AG09319 (cell line): ENCODE data around the gene MRPL23.

ENCODE experiments used
- DNase-seq: peaks from one replicate; pipeline ENCODE4 v3.0.0-alpha.2; 2010; ENCODE audit warnings: low read depth; ENCODE audit errors: extremely low read depth
- TF ChIP-seq, protein P1 (sequence below): IDR thresholded peaks from 2 replicates; pipeline ENCODE4 v1.5.1; 2011; ENCODE audit warnings: low read depth, mild to moderate bottlenecking, inconsistent platforms, low read length, moderate library complexity

Gene MRPL23

DNA sequence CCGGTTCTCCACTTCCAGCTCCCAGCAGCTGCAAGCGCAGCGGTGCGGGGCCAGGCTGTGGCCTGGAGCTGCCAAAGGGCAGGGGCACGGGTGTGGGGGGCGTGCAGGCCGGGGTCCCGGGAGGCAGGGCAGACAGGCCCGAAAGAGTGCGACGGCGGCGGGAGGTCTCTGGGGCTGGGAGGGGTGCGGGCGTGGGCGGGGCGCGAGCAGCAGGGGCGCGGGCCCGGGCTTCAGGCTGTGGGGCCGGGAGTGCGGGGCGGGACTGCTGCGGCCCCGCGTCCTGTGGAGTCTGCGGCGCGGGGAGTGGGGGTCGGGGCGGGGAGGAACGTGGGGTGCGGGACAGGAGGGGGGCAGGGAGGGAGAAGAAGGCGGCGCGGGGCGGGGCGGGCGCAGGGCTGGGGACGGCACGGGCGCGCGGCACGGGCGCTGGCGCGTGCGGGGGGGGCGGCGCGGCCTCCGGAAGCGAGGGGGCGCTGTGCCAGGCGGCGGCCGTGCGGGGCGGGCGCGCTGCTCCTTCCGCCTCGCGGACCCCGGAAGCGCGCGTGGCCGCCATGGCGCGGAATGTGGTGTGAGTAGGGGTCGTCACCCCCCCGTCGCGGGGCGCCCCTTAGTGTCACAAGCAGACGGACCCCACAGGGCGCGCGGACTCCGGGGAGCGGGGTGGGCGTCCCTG is at the start of gene MRPL23:
Gene MRPL23 (plus strand): TSS at position 521 of the 673 bp plus-strand sequence. CDS start 31 bp downstream, at position 552.
- DNase-seq, result no peak
- TF ChIP-seq, protein P1, sequence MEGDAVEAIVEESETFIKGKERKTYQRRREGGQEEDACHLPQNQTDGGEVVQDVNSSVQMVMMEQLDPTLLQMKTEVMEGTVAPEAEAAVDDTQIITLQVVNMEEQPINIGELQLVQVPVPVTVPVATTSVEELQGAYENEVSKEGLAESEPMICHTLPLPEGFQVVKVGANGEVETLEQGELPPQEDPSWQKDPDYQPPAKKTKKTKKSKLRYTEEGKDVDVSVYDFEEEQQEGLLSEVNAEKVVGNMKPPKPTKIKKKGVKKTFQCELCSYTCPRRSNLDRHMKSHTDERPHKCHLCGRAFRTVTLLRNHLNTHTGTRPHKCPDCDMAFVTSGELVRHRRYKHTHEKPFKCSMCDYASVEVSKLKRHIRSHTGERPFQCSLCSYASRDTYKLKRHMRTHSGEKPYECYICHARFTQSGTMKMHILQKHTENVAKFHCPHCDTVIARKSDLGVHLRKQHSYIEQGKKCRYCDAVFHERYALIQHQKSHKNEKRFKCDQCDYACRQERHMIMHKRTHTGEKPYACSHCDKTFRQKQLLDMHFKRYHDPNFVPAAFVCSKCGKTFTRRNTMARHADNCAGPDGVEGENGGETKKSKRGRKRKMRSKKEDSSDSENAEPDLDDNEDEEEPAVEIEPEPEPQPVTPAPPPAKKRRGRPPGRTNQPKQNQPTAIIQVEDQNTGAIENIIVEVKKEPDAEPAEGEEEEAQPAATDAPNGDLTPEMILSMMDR, result no peak

DNA sequence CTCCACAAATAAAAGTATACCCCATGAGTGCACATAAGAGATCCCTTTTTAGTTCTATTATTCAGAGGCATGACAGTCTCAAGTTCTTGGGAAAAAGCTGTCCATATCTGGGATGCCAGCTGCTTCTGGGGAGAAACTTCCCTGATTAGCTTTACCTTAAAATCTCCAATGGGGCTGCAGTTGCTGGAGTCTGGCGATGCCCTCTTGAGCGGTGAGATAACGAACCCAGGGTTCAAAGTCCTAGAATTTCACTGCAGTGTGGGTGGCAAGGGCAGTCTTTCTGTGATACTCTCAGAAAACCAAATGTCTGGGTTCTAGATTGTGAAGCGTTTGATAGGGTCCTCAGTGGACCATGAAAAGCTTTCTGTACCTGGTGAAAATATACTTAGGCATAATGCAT is 48.0 kb upstream of the MRPL23 start:
- DNase-seq, result no peak
- TF ChIP-seq, protein P1, result no peak

DNA sequence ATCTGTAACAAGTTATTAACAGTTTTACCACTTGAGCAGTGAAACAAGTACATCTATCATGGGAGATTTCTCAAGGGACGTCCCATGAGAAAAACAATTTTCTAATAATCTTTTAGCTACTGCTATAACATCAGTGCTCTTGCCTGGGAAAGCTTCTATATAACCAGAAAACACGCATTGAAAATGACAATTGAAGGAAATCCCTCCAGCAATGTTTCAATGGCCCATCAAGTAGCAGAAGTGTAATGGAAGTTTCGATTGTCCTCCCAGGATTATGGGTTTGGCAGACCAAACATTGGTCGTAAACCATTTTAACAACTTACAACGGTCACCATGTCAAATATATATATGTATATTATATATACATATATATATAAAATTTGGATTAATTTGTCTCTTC is 47.4 kb upstream of the MRPL23 start:
- TF ChIP-seq, protein P1, result no peak
- DNase-seq, result no peak

DNA sequence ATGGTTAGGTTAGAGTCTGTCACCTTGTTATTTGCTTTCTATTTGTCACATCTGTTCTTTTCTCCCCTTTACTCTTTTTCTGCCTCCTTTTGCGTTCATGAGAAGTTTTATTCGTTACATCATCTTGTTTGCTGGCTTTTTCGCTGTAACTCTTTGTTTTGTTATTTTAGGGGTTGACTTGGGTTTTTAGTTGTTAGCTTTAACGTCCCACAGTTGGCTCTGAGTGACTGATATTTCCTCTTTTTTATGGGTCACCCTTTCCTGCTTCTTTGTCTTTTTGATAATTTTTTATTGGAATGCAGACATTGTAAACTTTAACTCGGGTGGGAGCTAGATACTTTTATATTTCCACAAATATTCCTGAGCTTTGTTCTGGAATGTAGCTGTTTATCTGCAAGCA is 41.0 kb upstream of the MRPL23 start:
- DNase-seq, result no peak
- TF ChIP-seq, protein P1, result no peak

DNA sequence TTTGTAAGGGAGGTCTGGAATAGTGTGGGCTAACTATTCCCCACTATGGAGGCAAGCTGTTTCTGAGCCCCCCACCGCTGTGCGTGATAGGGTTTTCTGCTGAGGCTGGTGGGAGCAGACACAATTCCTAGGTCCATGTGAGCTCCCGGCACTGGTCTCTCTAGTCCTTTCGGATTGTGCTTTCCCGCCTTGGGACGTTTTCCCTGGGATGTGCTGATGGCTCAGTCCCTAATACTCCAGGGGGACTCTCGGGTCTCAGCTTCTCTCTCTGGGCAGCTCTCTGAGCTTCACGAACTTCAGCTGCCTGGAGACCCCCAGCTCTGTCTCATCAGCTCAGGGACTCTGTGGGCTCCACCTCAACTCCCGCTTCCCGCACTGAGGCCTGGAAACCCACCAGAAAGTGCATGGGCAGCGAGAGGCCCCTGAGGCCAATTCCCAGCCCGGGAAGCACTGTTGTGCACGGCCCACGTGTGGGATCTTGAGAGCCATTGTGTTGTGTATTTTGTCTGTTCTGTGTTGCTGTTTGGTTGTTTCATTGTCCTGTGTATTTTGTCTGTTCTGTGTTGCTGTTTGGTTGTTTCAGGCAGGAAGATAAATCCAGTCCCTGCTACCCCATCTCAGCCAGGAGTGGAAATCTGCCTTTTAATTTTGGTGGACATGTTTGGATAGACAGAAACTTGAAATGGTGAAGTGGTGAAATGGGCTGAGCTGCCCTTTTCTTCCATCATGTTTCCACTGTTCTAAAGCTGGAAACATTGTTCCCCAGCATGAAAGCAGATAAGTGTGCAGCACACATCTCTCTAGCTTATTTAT is 40.3 kb upstream of the MRPL23 start:
- TF ChIP-seq, protein P1, result no peak
- no peak for DNase-seq

DNA sequence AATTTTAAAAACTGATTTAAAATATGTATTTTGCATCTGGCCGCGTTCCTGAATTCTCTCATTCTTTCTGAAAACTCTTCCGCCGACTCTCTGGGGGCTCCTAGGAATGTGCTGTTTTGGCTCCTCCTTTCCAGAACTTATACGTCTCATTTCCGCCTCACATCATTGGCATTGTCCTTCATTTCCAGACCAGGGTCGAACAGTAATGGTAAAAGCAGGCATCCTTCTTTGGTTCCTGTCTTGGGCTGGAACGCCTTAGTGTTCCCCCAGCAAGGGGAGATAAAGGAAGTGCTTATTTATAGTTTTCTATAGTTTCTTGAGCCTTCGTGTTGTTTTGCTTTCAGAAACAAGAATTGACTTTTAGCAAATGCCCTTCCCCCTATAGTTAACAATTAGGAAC is 38.5 kb upstream of the MRPL23 start:
- DNase-seq, result no peak
- TF ChIP-seq, protein P1, result no peak

DNA sequence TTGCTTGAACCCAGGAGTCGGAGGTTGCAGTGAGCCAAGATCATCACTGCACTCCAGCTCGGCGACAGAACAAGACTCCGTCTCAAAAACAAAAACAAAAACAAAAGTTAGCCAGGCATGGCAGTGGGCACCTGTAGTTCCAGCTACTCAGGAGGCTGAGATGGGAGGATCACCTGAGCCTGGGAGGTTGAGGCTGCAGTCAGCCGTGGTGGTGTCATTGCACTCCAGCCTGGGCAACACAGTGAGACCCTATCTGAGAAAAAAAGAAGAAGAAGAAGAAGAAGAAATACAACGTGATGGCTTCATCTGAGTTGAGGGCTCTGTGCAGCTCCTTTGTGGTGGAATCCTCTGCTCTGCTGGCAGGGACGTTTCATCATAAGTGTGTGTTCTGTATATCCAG is 37.6 kb upstream of the MRPL23 start:
- no peak for DNase-seq
- TF ChIP-seq, protein P1, result no peak
